GM12873 (cell line): Measurements from ENCODE around the gene PPP2R2B.

ENCODE experiments used
- CTCF ChIP-seq: IDR thresholded peaks from 2 replicates; pipeline ENCODE4 v1.5.1; 2012; ENCODE audit warnings: low read depth, mild to moderate bottlenecking, moderate library complexity, low read length, control low read depth; ENCODE audit not compliant: insufficient read depth; ENCODE audit errors: missing control alignments

The PPP2R2B gene

GRCh38 chr5:146635443-146635842 is 243.1 kb downstream of the PPP2R2B start:
- no peak for TF ChIP-seq CTCF

DNA sequence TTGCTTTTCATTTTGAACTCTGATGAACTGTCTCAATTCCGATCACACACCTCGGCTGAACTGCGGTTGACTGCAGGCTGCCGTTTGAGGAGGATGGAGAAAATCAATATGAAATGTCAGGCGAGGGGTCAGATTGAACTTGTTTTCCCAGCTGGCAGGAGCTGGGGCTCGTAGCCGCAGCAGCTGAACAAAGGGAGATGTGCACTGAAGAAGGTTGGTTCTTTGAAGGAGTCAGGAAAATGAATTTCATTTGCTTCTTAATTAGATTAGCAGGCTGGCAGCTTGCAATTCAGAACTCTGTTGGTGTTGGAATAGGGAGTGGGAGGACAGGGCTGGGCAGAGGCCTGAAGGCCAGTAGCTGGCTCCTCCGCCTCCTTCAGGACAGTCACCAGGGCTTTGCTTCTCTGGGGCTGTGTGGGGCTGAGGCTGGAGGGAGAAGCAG is 245.2 kb downstream of the PPP2R2B start:
- no peak for TF ChIP-seq CTCF

- TF ChIP-seq CTCF, result no peak
Measured at GRCh38 chr5:146632620-146633322, 245.8 kb downstream of the PPP2R2B start.

GRCh38 chr5:146630472-146630871 is 248.1 kb downstream of the PPP2R2B start:
- TF ChIP-seq CTCF, result no peak

- TF ChIP-seq CTCF, result no peak
Measured at GRCh38 chr5:146628950-146629349, 249.6 kb downstream of the PPP2R2B start.

- no peak for TF ChIP-seq CTCF
Measured at GRCh38 chr5:146626936-146627335, 251.6 kb downstream of the PPP2R2B start.

DNA sequence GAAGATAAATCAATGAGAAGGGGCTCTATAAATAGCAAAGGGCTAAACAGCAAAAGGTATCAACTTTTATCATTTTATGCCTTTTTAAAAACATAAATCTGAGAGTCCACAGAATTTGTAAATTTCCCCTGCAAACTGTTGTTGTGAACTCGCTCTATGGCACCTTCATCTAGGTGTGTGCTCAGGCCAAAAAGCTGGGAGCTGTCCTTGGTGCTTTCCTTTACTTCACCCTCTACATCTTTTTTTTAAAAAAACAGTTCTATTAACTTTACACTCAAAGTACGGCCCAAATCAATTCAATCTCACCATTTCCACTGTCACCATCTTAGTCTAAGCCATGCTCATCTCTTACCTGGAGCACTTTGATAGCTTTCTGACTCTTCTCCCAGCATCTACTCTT is 254.4 kb downstream of the PPP2R2B start:
- no peak for TF ChIP-seq CTCF
